Measurements from ENCODE around the gene XRCC6. TPM values are rescaled to one million over a fixed set of nuclear protein-coding genes. Genes with fewer than 3 reads are reported as not detected.
"Not testable (repeated sequence)": the region's sequence is repeated elsewhere in the genome, so short reads cannot be mapped to it uniquely, and the experiment has no call there.

XRCC6 gene
- total and polyA plus RNA-seq, 8 donors = 49.8 to 86.4 (median 76.1) TPM

- 0 to 2% methylated on average over 32 to 40 of the region's 40 CpGs for WGBS, 2 donors
- FAIRE-seq (no peak), DNase-seq (no peak), ATAC-seq (peak; percentile 33 to 40 (median 38))
- no peak for TF ChIP-seq CTCF (IDR thresholded peaks at IDR 0.05)
- intact Hi-C loops (cut with DNase I) = no loop called here
- Histone ChIP-seq H3K27ac (peak within 1 kb of the TSS; percentile 79 to 96 (median 90)), H3K36me3 (peaks cover 0 to 12% (median 8%) of the 10 kb centered on the region in 3 donors), H3K4me3 (peak within 1 kb of the TSS; percentile 46 to 95 (median 80)), H3K27me3 (no peaks in the 10 kb centered on the region), H3K9me3 (no peaks in the 10 kb centered on the region), H3K4me1 (peaks cover 18 to 27% (median 25%) of the 10 kb centered on the region in 3 donors)
Observed at GRCh38 chr22:41620589-41621098, 451 bp upstream of the XRCC6 start, which contains the start of gene DESI1. DESI1 (minus strand) TSS chr22:41621043; CDS start chr22:41620839, 204 bp downstream.

- H3K27me3 ChIP-seq = no peaks in the 10 kb centered on the region
- peaks cover 18 to 27% (median 25%) of the 10 kb centered on the region in 3 donors for H3K4me1 ChIP-seq
- H3K36me3 ChIP-seq = peaks cover 0 to 18% (median 11%) of the 10 kb centered on the region in 3 donors
- no peak for DNase-seq
- H3K27ac ChIP-seq = peak overlapping the region; percentile 79 to 96 (median 90)
- ATAC-seq = no peak
- TF ChIP-seq CTCF (IDR thresholded peaks at IDR 0.05) = no peak
- WGBS, 2 donors = 1 to 4% methylated on average over 8 of the region's 8 CpGs
- peak overlapping the region; percentile 46 to 95 (median 80) for H3K4me3 ChIP-seq
- intact Hi-C loops (cut with DNase I) = no loop called here
- no peaks in the 10 kb centered on the region for H3K9me3 ChIP-seq
- FAIRE-seq = no peak
Observed at GRCh38 chr22:41621911-41622179, 750 bp downstream of the XRCC6 start.

DNA sequence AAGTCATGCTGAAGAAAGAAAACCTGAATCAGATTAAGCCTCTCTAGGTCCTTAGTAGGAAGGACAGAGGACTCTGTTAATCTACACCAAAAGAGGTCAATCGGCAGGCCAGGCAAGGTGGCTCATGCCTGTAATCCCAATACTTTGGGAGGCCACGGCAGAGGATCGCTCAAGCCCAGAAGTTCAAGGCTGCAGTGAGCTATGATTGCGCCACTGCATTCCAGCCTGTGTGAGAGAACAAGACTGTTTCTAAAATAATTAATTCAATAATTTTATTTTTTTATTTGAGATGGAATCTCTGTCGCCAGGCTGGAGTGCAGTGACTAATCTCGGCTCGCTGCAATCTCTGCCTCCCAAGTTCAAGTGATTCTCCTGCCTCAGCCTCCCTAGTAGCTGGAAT, 4.5 kb downstream of the XRCC6 start:
- DNase-seq (no peak), ATAC-seq (no peak), FAIRE-seq (no peak)
- intact Hi-C loops (cut with DNase I) = no loop called here
- Histone ChIP-seq H3K9me3 (no peaks in the 10 kb centered on the region), H3K36me3 (peaks cover 0 to 42% (median 11%) of the 10 kb centered on the region in 3 donors), H3K4me3 (no peak overlapping the region), H3K27me3 (no peaks in the 10 kb centered on the region), H3K4me1 (peaks cover 6 to 8% (median 7%) of the 10 kb centered on the region in 3 donors), H3K27ac (no peak overlapping the region)
- no peak for TF ChIP-seq CTCF (IDR thresholded peaks at IDR 0.05)
- WGBS, 2 donors = 95 to 98% methylated on average over 7 of the region's 7 CpGs

- H3K4me3 ChIP-seq; H3K27me3 ChIP-seq; H3K4me1 ChIP-seq; FAIRE-seq; H3K9me3 ChIP-seq; ATAC-seq; H3K27ac ChIP-seq; intact Hi-C loops (cut with DNase I): not testable (repeated sequence)
- WGBS, 2 donors = 96 to 97% methylated on average over 16 to 25 of the region's 28 CpGs
- peaks cover 0 to 39% (median 7%) of the 10 kb centered on the region in 3 donors for H3K36me3 ChIP-seq
- DNase-seq = peak in 1 of 6 donors; percentile 75
Observed at GRCh38 chr22:41631115-41631514, 10.0 kb downstream of the XRCC6 start.

DNA sequence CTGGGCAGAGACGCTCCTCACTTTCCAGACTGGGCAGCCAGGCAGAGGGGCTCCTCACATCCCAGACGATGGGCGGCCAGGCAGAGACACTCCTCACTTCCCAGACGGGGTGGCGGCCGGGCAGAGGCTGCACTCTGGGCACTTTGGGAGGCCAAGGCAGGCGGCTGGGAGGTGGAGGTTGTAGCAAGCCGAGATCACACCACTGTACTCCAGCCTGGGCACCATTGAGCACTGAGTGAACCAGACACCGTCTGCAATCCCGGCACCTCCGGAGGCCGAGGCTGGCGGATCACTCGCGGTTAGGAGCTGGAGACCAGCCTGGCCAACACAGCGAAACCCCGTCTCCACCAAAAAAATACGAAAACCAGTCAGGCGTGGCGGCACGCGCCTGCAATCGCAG, 10.5 kb downstream of the XRCC6 start:
- H3K36me3 ChIP-seq = peaks cover 0 to 42% (median 7%) of the 10 kb centered on the region in 3 donors
- intact Hi-C loops (cut with DNase I); ATAC-seq; H3K4me3 ChIP-seq; H3K9me3 ChIP-seq; H3K27me3 ChIP-seq; DNase-seq; H3K27ac ChIP-seq; H3K4me1 ChIP-seq; FAIRE-seq: not testable (repeated sequence)
- WGBS, 2 donors = 95 to 99% methylated on average over 8 to 12 of the region's 23 CpGs

DNA sequence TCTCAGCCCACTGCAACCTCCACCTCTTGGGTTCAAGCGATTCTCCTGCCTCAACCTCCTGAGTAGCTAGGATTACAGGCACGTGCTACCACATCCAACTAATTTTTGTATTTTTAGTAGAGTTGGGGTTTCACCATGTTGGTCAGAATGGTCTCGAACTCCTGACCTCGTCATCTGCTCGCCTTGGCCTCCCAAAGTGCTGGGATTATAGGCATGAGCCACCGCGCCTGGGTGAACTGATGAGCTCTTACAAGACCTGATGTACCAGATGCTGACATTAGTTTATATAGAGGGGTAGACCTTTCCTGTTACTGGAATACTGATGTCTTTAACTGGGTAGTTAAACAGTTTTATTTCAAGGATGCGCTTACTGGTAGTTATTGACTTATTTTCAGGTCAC, 13.5 kb downstream of the XRCC6 start:
- 95 to 99% methylated on average over 8 of the region's 8 CpGs for WGBS, 2 donors
- H3K4me1 ChIP-seq; DNase-seq; H3K27ac ChIP-seq; ATAC-seq; H3K9me3 ChIP-seq; H3K27me3 ChIP-seq; FAIRE-seq; intact Hi-C loops (cut with DNase I); H3K4me3 ChIP-seq: not testable (repeated sequence)
- H3K36me3 ChIP-seq = peaks cover 0 to 45% (median 23%) of the 10 kb centered on the region in 3 donors

All from pancreas (tissue), 10 donors.